GM19463 (cell line): ENCODE measurements around the gene TMEM131L.

ENCODE experiments used
- ATAC-seq: cut with Tn5 transposase; IDR thresholded peaks from one replicate; pipeline ENCODE4 v1.9.1; 2021; ENCODE audit warnings: mild to moderate bottlenecking, moderate library complexity; ENCODE audit not compliant: unreplicated experiment

TMEM131L gene

DNA sequence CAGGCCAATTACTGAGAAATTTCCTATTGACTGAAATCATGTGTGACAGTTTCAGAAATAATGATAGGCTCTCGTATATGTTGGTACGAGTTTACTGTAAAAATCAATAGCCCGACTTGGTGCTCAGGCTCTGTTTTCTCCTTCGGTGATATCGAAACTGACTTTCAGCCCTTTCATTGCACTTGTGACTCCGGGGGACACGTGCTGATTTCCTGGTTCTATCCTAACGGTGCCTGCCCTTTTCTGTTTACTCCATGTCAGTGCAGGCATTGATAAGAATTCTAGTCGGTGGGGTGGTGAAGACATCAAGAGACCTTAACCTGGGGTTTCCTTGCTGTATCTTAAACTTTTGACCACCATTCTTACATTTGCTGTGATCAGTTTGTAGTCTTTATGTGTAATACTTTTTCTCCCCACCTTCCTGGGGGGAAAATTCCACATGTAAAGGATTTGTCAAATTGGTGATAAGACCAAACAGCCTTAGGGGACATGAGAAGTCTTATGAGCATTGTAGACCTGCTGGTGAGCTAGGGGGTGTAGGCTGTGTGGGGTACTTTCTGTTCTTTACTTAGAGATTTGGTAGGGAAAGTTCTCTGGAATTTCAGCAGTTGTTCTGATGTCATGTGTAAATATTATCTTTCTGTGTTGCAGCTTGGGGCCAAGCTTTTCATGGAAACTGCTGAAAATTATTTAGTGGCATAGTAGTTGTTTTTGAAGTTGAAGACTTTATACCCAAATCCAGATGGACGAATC is 52.7 kb downstream of the TMEM131L start:
- ATAC-seq: no peak

- ATAC-seq: no peak
These were observed 53.5 kb downstream of the TMEM131L start for GRCh38 chr4:153519687-153520086.

- ATAC-seq: no peak
These were observed 54.1 kb downstream of the TMEM131L start for GRCh38 chr4:153520227-153520626.

GRCh38 chr4:153520801-153521329 is 54.7 kb downstream of the TMEM131L start:
- ATAC-seq: peak; percentile 32

GRCh38 chr4:153521478-153521877 is 55.3 kb downstream of the TMEM131L start:
- peak; percentile 20 for ATAC-seq

DNA sequence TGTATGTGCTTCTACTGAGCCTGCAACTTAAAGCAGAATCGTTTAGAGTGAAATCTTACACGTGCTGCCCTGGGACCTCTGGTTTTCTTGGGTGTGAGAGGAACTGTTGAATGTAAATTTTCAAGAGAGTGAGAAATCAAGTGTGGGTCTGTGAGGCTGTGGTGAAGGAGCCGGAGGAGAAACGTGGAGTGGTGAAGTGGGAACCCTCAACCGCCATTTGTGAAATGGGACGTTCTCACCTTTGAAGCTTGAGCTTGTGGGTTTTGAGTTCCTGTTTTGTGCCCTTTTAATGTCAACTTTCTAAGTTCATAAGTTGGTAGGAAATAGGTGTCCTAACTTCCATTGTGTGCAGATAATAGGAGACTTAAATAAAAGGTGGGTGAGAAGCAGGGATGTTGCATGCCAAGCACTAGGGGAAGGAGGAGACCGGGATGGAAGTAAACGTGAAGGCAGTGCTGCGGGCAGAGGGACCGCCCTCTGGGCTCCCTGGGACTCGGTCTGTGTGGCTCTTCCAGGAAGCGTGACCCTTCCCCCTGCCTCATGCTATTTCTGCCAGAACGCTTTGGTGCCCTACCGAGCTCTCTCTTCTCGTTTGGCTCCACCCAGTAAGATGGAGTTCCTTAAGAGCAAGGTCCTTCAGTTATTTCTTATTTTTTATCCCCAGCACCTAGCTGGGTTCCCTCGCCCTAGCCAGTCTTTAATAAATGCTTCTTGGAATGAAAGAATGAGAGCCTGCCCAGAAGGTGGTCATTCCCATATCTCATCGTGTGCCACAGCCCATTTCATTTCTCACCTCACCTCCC is 56.0 kb downstream of the TMEM131L start:
- peak; percentile 31 for ATAC-seq

DNA sequence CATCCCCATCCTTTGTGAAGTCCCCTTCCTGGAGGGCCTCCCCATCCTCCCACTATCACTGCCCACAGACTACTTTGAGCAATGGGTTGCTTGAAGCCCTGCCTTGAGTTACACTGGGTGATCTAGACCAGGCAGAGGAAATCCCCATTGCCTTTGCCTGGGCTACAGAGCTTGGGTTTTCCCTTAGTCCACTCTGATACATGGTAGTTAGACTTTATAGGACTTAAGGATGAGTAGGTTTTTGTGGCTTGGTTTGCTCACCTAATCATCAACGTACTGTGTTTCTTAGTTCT is 56.6 kb downstream of the TMEM131L start:
- peak; percentile 56 for ATAC-seq

GRCh38 chr4:153523164-153523796 is 57.1 kb downstream of the TMEM131L start:
- ATAC-seq: no peak

DNA sequence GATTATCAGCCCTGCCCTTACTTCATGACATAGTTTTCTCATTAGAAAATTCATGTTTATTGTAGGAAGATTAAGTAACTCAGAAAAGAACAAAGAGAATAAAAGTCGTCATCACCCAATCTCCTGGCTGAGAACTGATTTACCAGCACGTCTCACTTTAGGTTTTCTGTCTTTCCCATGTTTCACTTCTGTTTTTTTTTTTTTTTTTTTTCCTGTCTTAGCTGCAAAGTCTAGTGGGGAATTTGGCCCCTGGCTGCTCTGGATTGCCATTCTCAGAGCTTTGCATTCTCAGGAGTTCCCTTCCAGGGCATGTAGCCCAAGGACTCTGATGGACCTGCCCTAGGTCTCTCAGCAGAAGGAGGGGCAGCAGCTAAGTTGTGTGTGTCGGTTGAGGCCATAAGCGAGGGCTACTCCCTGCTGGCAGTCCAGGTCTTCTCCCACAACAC is 57.8 kb downstream of the TMEM131L start:
- no peak for ATAC-seq

GRCh38 chr4:153524682-153525081 is 58.5 kb downstream of the TMEM131L start:
- ATAC-seq: no peak

- no peak for ATAC-seq
These were observed 61.5 kb downstream of the TMEM131L start for GRCh38 chr4:153527690-153528089.

GRCh38 chr4:153528705-153529485 is 62.7 kb downstream of the TMEM131L start:
- peak; percentile 34 for ATAC-seq

DNA sequence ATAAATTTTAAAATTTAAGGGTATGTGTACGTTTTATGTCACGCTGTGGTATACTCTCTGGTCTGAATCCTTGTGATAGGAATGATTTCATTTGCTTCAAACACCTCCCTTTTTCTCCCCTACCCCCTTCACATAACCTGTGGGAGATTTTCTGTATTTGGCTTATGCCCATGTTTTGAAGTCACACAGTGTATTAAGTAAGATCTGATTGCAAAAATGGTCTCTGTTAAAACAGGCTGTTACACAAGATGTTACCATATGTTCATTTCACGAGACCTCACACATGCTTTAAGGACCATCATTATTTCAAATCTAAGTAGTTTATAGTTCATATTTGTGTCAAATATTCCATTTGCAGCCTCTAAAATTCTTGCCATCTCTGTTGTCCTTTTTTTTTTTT is 63.5 kb downstream of the TMEM131L start:
- no peak for ATAC-seq

DNA sequence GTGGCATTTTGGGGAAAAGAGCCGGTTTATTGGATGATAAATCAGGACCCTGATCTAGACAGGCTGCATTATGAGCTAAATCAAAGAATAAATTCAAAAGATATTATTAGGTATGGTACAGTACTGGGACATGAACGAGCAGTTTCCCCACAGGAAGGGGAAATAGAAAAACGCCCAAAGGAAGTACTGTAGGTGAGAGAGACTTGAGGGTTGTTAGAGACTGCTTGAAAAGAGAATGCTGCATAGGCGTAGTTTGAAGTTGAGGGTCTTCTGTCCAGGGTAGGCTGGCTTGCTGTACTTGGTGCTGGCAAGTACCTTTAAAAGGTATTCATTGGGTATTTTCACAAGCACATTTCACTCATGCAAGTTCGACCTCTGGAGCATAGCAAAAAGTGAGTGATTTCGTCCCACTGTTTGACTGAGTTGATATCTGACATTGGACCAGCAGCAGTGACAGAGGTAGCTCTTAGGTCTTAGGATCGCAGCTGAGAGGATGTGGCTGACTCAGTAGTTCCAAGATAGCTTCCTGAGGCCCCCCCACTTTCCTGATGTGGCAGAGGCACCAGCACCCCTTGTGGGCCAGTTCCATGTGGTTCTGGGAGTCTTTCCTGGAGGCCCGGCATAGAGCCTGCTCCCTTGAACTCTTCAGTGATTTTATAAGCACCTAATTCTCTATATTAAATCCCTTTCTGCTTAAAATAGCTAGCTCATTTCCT is 64.3 kb downstream of the TMEM131L start:
- ATAC-seq: peak; percentile 31

DNA sequence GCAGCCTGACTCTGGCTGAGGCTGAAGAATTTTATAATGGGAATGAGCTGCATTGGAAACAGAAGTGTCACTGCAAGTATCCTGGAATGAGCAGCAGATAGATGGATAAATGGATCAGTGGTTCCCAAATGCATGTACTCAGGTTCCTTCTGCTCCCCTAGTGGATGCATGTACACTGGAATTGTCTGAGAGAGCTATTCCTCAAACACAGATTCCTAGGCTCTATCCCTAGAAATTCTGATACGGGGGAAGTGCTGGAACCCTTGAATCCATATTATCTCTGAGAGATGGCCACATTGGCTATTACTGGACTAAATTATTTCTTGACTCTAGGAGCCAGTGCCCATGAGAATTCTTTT is 64.8 kb downstream of the TMEM131L start:
- no peak for ATAC-seq

GRCh38 chr4:153531976-153532626 is 65.9 kb downstream of the TMEM131L start:
- no peak for ATAC-seq

GRCh38 chr4:153532636-153533035 is 66.5 kb downstream of the TMEM131L start:
- ATAC-seq: no peak

- ATAC-seq: no peak
These were observed 67.2 kb downstream of the TMEM131L start for GRCh38 chr4:153533387-153533786.

DNA sequence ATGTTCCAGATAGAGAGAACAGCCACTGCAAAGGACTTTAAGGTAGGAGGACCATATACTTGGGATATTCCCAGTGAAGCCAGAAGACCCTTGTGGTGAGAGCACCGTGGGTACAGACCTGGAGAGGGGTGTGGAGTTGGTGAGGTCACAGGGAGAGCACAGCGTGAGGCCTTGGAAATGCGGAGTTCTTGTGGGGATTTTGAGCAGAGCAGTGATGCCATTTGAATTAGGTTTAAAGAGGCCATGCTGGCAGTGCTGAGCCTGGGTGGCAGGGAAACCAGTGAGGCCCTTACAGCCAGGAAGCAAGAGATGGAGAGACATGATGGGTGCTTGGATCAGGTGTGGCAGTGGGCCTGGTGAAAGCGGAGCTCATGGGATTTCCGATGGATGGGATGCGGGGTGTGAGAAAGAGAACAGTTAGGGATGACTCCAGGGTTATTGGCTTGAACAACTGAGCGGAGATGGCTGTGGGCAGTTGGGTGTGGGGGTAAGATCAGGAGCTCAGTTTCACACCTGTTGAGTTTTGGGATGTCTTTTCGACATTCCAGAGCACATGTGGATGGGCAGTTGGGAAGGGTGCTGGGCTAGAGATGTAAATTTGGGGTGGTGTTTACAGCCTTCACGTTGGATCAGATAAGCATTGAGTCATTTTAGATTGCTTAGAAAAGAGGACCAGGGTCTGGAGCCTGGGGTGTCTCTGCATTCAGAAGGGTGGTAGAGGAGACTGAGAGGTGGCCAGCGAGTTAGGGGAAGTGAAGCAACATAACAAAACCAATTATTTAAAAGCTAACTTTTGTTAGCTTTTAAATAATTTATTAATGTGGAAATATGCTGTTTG is 68.9 kb downstream of the TMEM131L start:
- no peak for ATAC-seq
